ENCODE results near the gene IFT122. TPM values are rescaled to one million over a fixed set of nuclear protein-coding genes. Genes with fewer than 3 reads are reported as not detected.

Gene IFT122
- total RNA-seq, 1 experiment from 2014 or later: 4.7 TPM

DNA sequence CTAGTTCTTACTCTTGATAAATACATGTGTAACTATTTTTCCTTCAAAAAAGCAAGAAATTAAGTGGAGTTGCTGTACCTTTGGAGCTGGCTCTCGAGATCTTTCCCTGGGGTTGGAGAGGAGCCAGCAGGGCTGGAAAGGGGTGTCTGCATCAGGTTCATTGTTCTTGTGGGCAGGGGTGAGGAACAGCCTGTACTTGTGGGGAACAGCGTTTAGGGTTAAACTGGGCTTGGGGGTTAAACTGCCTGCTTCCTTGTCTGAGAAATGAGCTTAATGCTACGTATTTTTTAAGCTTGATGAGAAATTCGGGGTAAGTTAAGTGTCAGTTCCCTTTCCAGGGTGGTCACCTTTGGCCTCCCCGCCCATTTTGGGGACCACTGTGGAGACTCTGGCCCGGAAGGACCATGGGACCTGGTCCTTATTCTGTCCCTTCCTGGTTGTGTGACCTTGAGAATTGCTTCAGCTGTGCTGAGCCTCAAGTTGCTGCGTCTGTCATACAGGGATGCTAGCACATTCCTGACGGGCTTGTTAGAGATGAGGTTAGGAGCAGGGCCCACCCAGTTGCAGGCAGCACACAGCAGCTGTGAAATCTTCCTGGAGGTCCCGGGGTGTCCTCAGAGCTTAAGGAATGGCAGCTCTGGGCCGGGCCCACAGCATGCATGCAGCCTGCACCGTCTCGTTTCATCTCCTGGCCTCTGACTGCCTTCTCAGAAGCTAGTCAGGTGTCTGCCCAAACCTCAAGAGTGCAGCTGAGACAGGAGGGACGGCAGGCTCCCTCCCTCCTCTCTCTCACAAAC is 114.5 kb downstream of the IFT122 start:
- Histone ChIP-seq H3K9me2 (replicated peaks; ENCODE audit: insufficient read depth, low read length) (no peaks in the 10 kb centered on the region), H3K4me3 (ENCODE audit: low read length) (no peak overlapping the region), H3K4me1 (ENCODE audit: low read length) (peaks cover 27% of the 10 kb centered on the region), H3K4me2 (ENCODE audit: low read depth, low read length, poor library complexity, severe bottlenecking) (peak overlapping the region; percentile 39), H3K9ac (ENCODE audit: low read length) (no peak overlapping the region), H3K27ac (ENCODE audit: low read length) (no peak overlapping the region), H3K36me3 (ENCODE audit: insufficient read depth, low read length) (no peaks in the 10 kb centered on the region), H3K79me2 (ENCODE audit: low read length) (no peaks in the 10 kb centered on the region), H3K9me3 (ENCODE audit: low read length) (no peaks in the 10 kb centered on the region), H3K27me3 (ENCODE audit: low read length) (no peaks in the 10 kb centered on the region; the same call in 1 of the 2 replicates), H4K20me1 (ENCODE audit: insufficient read depth, low read depth, low read length) (0 out of 2 replicates have a peak, but pooled peaks cover 4% of the 10 kb centered on the region), H2AFZ (ENCODE audit: low read length) (0 out of 2 replicates have a peak overlapping the region, but pooled peaks have one; percentile 32)
- DNase-seq: no peak

DNA sequence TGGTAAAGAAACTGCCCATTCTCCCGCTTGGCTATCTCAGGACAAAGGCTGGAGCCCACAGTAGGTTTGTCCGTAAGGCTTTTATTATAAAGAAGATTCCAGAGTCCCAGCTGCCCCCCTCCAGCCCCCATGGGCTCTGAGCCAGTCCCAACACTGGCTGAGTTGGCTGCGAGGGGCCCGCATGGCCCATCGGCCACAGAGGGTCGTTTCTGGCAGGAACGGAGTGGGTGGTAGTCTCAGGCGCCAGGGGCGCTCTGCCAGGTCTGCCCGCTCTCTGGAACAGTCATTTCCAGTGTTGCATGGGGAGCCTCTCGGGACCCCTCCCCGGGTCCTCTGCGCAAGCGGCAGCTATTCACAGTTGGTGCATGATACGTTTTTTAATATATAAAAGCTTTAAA is 115.1 kb downstream of the IFT122 start:
- H2AFZ ChIP-seq (ENCODE audit: low read length): no peak overlapping the region
- no peaks in the 10 kb centered on the region for H3K9me2 ChIP-seq (replicated peaks; ENCODE audit: insufficient read depth, low read length)

DNA sequence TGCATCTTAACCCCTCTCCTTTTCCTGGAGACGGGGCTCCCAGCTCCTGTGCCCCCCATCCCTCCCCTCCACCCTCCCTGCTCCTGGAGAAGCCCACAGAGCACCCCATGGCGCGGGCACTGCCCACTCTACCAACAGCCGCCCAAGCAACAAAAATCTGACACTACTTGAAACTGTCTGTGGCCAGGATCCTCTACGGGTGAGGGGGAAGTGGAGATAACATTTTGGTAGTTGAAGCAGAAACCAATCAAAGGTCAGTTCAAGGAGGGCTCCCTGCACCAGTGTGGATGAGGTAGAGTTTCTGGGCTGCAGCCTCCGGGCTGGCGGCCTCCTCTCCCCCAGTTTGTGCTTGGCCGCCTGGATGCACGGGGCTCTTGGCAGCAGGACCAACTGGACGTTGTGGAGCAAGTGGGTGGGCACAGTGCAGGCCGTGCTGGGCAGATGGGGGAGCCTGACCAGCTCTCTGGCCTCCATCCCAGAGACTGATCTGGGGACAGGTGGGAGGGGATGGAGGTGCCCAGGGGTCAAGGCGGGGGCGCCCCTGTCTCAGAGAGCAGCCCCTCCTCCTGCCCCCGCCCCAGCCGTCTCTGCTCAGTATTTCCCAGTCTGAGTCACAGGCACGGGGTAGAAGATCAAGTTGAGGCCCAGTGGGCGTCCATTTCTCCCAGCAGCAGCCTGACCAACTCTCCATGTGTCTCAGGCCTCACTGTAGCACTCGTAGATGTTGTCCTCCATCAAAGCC is 115.8 kb downstream of the IFT122 start:
- H3K4me3 ChIP-seq (ENCODE audit: low read length): no peak overlapping the region
- DNase-seq: no peak
- no peak overlapping the region for H3K9ac ChIP-seq (ENCODE audit: low read length)
- H3K9me3 ChIP-seq (ENCODE audit: low read length): no peaks in the 10 kb centered on the region
- H3K4me2 ChIP-seq (ENCODE audit: low read depth, low read length, poor library complexity, severe bottlenecking): no peak overlapping the region
- H3K9me2 ChIP-seq (replicated peaks; ENCODE audit: insufficient read depth, low read length): no peaks in the 10 kb centered on the region
- 0 out of 2 replicates have a peak, but pooled peaks cover 4% of the 10 kb centered on the region for H4K20me1 ChIP-seq (ENCODE audit: insufficient read depth, low read depth, low read length)
- no peak overlapping the region for H2AFZ ChIP-seq (ENCODE audit: low read length)
- H3K27ac ChIP-seq (ENCODE audit: low read length): no peak overlapping the region
- H3K27me3 ChIP-seq (ENCODE audit: low read length): no peaks in the 10 kb centered on the region; the same call in 1 of the 2 replicates
- no peaks in the 10 kb centered on the region for H3K79me2 ChIP-seq (ENCODE audit: low read length)
- no peaks in the 10 kb centered on the region for H3K36me3 ChIP-seq (ENCODE audit: insufficient read depth, low read length)
- peaks cover 27% of the 10 kb centered on the region for H3K4me1 ChIP-seq (ENCODE audit: low read length)

More for the DNA sequence above, 115.1 kb downstream of the IFT122 start:
- H3K9me3 ChIP-seq (ENCODE audit: low read length): no peaks in the 10 kb centered on the region
- no peaks in the 10 kb centered on the region for H3K79me2 ChIP-seq (ENCODE audit: low read length)
- no peak overlapping the region for H3K4me2 ChIP-seq (ENCODE audit: low read depth, low read length, poor library complexity, severe bottlenecking)
- no peak for DNase-seq
- no peaks in the 10 kb centered on the region for H3K36me3 ChIP-seq (ENCODE audit: insufficient read depth, low read length)
- no peak overlapping the region for H3K9ac ChIP-seq (ENCODE audit: low read length)
- no peak overlapping the region for H3K4me3 ChIP-seq (ENCODE audit: low read length)
- H3K27ac ChIP-seq (ENCODE audit: low read length): no peak overlapping the region
- H4K20me1 ChIP-seq (ENCODE audit: insufficient read depth, low read depth, low read length): 0 out of 2 replicates have a peak, but pooled peaks cover 4% of the 10 kb centered on the region
- H3K27me3 ChIP-seq (ENCODE audit: low read length): no peaks in the 10 kb centered on the region; the same call in 1 of the 2 replicates
- H3K4me1 ChIP-seq (ENCODE audit: low read length): peaks cover 27% of the 10 kb centered on the region

DNA sequence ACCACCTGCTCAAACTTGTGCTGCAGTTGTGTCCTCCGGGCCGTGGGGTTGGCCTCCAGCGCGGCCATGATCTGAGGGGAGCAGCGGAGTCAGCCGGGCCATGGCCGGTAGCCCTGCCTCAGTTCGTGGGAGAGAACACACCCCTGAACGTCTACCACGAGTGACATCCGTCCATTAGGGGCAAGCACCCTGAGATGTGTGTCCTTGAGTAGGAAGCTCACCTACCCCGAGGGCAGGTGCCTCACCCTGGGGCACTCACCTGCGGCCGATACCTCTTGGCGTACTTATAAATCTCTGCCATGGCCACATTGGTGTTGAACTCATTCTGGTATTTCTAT is 116.3 kb downstream of the IFT122 start:
- Histone ChIP-seq H3K27ac (ENCODE audit: low read length) (no peak overlapping the region), H3K4me1 (ENCODE audit: low read length) (peaks cover 27% of the 10 kb centered on the region), H4K20me1 (ENCODE audit: insufficient read depth, low read depth, low read length) (0 out of 2 replicates have a peak, but pooled peaks cover 4% of the 10 kb centered on the region), H3K79me2 (ENCODE audit: low read length) (no peaks in the 10 kb centered on the region), H3K9ac (ENCODE audit: low read length) (no peak overlapping the region), H3K4me3 (ENCODE audit: low read length) (no peak overlapping the region), H3K4me2 (ENCODE audit: low read depth, low read length, poor library complexity, severe bottlenecking) (no peak overlapping the region), H3K9me2 (replicated peaks; ENCODE audit: insufficient read depth, low read length) (no peaks in the 10 kb centered on the region), H3K36me3 (ENCODE audit: insufficient read depth, low read length) (no peaks in the 10 kb centered on the region), H2AFZ (ENCODE audit: low read length) (no peak overlapping the region), H3K9me3 (ENCODE audit: low read length) (no peaks in the 10 kb centered on the region), H3K27me3 (ENCODE audit: low read length) (no peaks in the 10 kb centered on the region; the same call in 1 of the 2 replicates)
- no peak for DNase-seq

DNA sequence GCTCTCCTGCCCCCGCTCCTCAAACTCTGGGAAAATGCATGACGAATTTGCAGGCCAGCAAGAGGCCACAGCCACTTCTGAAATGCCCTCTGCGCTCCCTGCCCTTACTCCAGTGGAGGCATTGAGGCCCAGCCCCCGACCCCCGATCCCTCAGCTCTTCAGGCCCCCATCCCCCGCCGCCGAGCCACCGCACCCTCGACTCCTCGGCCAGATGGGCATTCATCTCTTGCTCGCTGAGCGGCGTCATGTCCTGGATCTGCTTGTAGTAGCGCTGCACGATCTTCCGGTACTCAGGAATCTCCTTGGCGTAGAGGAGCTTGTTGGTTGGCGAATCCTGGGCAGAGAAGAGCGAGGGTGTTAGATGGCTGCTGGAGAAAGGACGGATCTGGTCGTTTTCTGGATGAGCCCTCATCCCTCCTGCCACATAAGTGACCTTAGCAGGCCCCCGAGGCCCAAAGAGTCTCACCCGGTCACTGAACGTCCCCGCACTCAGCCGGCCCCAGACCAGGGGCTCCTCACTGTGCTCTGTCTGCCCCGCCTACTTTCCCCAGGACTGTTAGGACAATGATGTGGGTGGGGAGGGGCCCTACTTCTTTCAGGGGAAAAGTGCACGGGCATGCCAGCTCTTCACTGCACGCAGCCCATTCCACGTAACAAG is 117.0 kb downstream of the IFT122 start:
- 0 out of 2 replicates have a peak, but pooled peaks cover 4% of the 10 kb centered on the region for H4K20me1 ChIP-seq (ENCODE audit: insufficient read depth, low read depth, low read length)
- H3K36me3 ChIP-seq (ENCODE audit: insufficient read depth, low read length): no peaks in the 10 kb centered on the region
- no peak for DNase-seq
- H3K4me1 ChIP-seq (ENCODE audit: low read length): peaks cover 27% of the 10 kb centered on the region
- H3K9me2 ChIP-seq (replicated peaks; ENCODE audit: insufficient read depth, low read length): no peaks in the 10 kb centered on the region
- H3K4me2 ChIP-seq (ENCODE audit: low read depth, low read length, poor library complexity, severe bottlenecking): no peak overlapping the region
- H3K4me3 ChIP-seq (ENCODE audit: low read length): no peak overlapping the region
- no peaks in the 10 kb centered on the region for H3K9me3 ChIP-seq (ENCODE audit: low read length)
- no peak overlapping the region for H3K9ac ChIP-seq (ENCODE audit: low read length)
- no peaks in the 10 kb centered on the region for H3K79me2 ChIP-seq (ENCODE audit: low read length)
- H3K27me3 ChIP-seq (ENCODE audit: low read length): no peaks in the 10 kb centered on the region; the same call in 1 of the 2 replicates
- H2AFZ ChIP-seq (ENCODE audit: low read length): no peak overlapping the region
- no peak overlapping the region for H3K27ac ChIP-seq (ENCODE audit: low read length)

DNA sequence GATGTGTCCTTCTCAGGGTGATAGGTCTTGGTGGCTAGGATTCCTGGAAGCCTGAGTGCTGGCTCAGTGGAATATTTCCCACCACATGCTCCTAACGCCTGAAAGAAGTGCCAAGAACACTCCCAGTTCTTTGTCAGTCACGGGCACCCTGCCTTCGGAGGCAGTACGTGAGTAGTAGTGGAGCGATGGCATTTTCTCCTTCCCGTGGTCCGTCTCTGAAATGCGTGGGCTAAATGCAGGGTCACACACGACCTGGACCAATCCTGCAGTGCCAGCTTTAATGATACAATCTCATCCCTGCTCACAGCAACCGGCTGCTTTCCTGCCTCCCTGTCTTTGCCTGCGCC is 117.5 kb downstream of the IFT122 start:
- Histone ChIP-seq H3K27me3 (ENCODE audit: low read length) (no peaks in the 10 kb centered on the region; the same call in 1 of the 2 replicates), H3K9ac (ENCODE audit: low read length) (no peak overlapping the region), H3K27ac (ENCODE audit: low read length) (no peak overlapping the region), H3K4me1 (ENCODE audit: low read length) (peaks cover 27% of the 10 kb centered on the region), H3K9me3 (ENCODE audit: low read length) (no peaks in the 10 kb centered on the region), H3K79me2 (ENCODE audit: low read length) (no peaks in the 10 kb centered on the region), H4K20me1 (ENCODE audit: insufficient read depth, low read depth, low read length) (0 out of 2 replicates have a peak, but pooled peaks cover 4% of the 10 kb centered on the region), H3K4me2 (ENCODE audit: low read depth, low read length, poor library complexity, severe bottlenecking) (no peak overlapping the region), H2AFZ (ENCODE audit: low read length) (no peak overlapping the region), H3K9me2 (replicated peaks; ENCODE audit: insufficient read depth, low read length) (no peaks in the 10 kb centered on the region), H3K36me3 (ENCODE audit: insufficient read depth, low read length) (no peaks in the 10 kb centered on the region), H3K4me3 (ENCODE audit: low read length) (no peak overlapping the region)
- no peak for DNase-seq

DNA sequence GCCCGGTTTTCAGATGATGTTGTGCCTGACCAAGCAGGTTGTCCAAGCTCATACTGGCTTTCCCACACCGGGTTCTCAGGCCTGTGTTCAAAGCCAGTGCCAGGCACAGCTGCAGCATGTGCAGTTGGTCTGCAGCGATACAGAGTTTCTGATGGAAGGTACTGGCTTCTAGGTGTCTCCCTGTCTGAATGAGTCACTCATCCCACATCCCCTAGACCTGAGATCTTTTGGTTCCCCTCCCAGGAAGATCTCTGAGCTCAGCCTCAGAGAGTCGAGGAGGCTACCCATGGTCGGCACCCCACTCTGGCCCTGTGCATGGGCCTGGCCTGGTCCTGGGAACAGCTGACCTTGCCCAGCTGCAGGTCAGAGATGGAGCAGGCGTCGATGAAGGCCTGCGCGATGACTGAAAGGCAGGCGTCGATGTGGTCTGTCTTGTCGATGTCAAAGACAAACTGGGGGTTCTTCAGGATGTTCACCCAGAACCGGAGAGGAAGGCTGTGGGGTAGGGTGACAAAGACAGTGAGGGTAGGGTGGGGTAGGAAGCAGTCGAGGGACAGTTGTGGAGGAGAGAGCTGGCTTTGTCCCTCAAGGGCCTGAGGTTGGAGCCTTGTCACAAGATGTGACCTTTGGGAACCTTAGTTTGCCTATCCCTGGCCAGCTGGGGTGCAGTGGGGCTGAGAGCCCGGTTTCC is 118.2 kb downstream of the IFT122 start:
- Histone ChIP-seq H3K27me3 (ENCODE audit: low read length) (no peaks in the 10 kb centered on the region; the same call in 1 of the 2 replicates), H3K4me1 (ENCODE audit: low read length) (peaks cover 26% of the 10 kb centered on the region), H3K4me2 (ENCODE audit: low read depth, low read length, poor library complexity, severe bottlenecking) (peak overlapping the region; percentile 38), H3K4me3 (ENCODE audit: low read length) (no peak overlapping the region), H3K36me3 (ENCODE audit: insufficient read depth, low read length) (no peaks in the 10 kb centered on the region), H3K9ac (ENCODE audit: low read length) (no peak overlapping the region), H3K9me3 (ENCODE audit: low read length) (no peaks in the 10 kb centered on the region), H3K79me2 (ENCODE audit: low read length) (no peaks in the 10 kb centered on the region), H3K9me2 (replicated peaks; ENCODE audit: insufficient read depth, low read length) (no peaks in the 10 kb centered on the region), H2AFZ (ENCODE audit: low read length) (no peak overlapping the region), H3K27ac (ENCODE audit: low read length) (no peak overlapping the region), H4K20me1 (ENCODE audit: insufficient read depth, low read depth, low read length) (0 out of 2 replicates have a peak, but pooled peaks cover 4% of the 10 kb centered on the region)
- no peak for DNase-seq
